Left lung (tissue), 14 donors: ENCODE data around the gene MVK. TPM values are rescaled to one million over a fixed set of nuclear protein-coding genes. Genes with fewer than 3 reads are reported as not detected.

Experiments
- ATAC-seq: fragments of 200-7000 bp; cut with Tn5 transposase; one replicate; pipeline ENCODE4 v1.9.1; 2020; ENCODE audit warnings: moderate library complexity
- DNase-seq, 4 donors: peaks; one replicate each; pipeline ENCODE4 v3.0.0-alpha.2; 2013 to 2020
- H3K27ac ChIP-seq, 2 donors: fragments of 200-600 bp; sonication (generic) in 1 of 2; one replicate each; pipeline versions ENCODE4 v1.5.0 to v1.8.0; 2020 to 2021
- H3K27me3 ChIP-seq, 2 donors: fragments of 200-600 bp; sonication (generic) in 1 of 2; one replicate each; pipeline versions ENCODE4 v1.5.0 to v1.8.0; 2020 to 2021
- H3K36me3 ChIP-seq, 2 donors: fragments of 200-600 bp; sonication (generic) in 1 of 2; one replicate each; pipeline versions ENCODE4 v1.5.0 to v1.8.0; 2020 to 2021
- H3K4me1 ChIP-seq, 2 donors: fragments of 200-600 bp; one replicate each; pipeline ENCODE4 v1.8.0; 2021
- H3K4me3 ChIP-seq, 2 donors: fragments of 200-600 bp; sonication (generic) in 1 of 2; one replicate each; pipeline versions ENCODE4 v1.5.0 to v1.8.0; 2020 to 2021; ENCODE audit warnings: mild to moderate bottlenecking in 1 of 2
- H3K9me3 ChIP-seq, 2 donors: fragments of 200-600 bp; sonication (generic) in 1 of 2; one replicate each; pipeline versions ENCODE4 v1.5.0 to v1.8.0; 2020 to 2021
- intact Hi-C, 2 donors: fragments of 100-400 bp; cut with DNase I; formaldehyde crosslinking; loops; one replicate each; pipeline versions ENCODE4 v1.11.2 to v1.14.2; 2022
- long read RNA-seq, 12 donors: library from polyadenylated mRNA in 2 of 12; unstranded in 2 of 12; transcript quantifications; one replicate each; pipeline ENCODE4 v2.0.0 and lab custom pipeline, GENCODE V29; 2019 to 2026
- polyA plus RNA-seq, 6 donors: library from polyadenylated mRNA; unstranded; fragments of 120-200 nt; gene quantifications; one replicate each; pipeline ENCODE4 v1.2.1, GENCODE V29; 2013; ENCODE audit not compliant: insufficient read length in 6 of 6
- total RNA-seq, 2 donors: library from RNA; stranded (reverse); fragmentation: NEBNext Ultra II Directional; extraction: Animal tissue kit (Norgen Biotek cat#: 25700); gene quantifications; one replicate each; pipeline ENCODE4 v1.2.1, GENCODE V29; 2021
- TF ChIP-seq, protein P1 (sequence below), 2 donors: fragments of 200-600 bp; sonication (generic) in 1 of 2; IDR thresholded peaks; one replicate each; pipeline versions ENCODE4 v1.5.0 to v1.8.0; 2021; ENCODE audit warnings: antibody characterized with exemption in 2 of 2
- donor health status: DM: no; HTN: yes; CAD: no.
- donor health status: DM: no; HTN: no; CAD: no.

The MVK gene
- total RNA-seq (10 to 100 TPM; 23.3 to 46.1 TPM), polyA plus RNA-seq (10 to 100 TPM; 11.1 to 20.7 (median 15.7) TPM)
- long read RNA-seq, donor 1, partial matches to known transcripts: 0 of 6 reads
- long read RNA-seq, donor 1, other reads (novel, unspliced or antisense): 0 of 6 reads
- long read RNA-seq, donor 2, partial matches to known transcripts: 0 of 2 reads
- long read RNA-seq, donor 2, other reads (novel, unspliced or antisense): 0 of 2 reads
- long read RNA-seq, donor 3, partial matches to known transcripts: 0 of 3 reads
- long read RNA-seq, donor 3, other reads (novel, unspliced or antisense): 0 of 3 reads
- long read RNA-seq, donor 4, transcript MVK-201 (11 exons, 1,956 nt): major isoform, 14 of 25 reads
- long read RNA-seq, donor 4, partial matches to known transcripts: 3 of 25 reads
- long read RNA-seq, donor 4, other reads (novel, unspliced or antisense): 3 of 25 reads
- long read RNA-seq, donor 5, full-length matches to known transcripts: 9 of 9 reads
- long read RNA-seq, donor 5, partial matches to known transcripts: 0 of 9 reads
- long read RNA-seq, donor 5, other reads (novel, unspliced or antisense): 0 of 9 reads
- long read RNA-seq, donor 6, partial matches to known transcripts: 0 of 3 reads
- long read RNA-seq, donor 6, other reads (novel, unspliced or antisense): 0 of 3 reads
- long read RNA-seq, donor 7, transcript MVK-201 (11 exons, 1,956 nt): major isoform, 5 of 5 reads
- long read RNA-seq, donor 7, partial matches to known transcripts: 0 of 5 reads
- long read RNA-seq, donor 7, other reads (novel, unspliced or antisense): 0 of 5 reads
- long read RNA-seq, donor 8, full-length matches to known transcripts: 6 of 23 reads
- long read RNA-seq, donor 8, partial matches to known transcripts: 0 of 23 reads
- long read RNA-seq, donor 8, other reads (novel, unspliced or antisense): 17 of 23 reads
- long read RNA-seq, donor 9: 0 reads
- long read RNA-seq, donor 10, transcript MVK-201 (11 exons, 1,956 nt): major isoform, 40 of 59 reads
- long read RNA-seq, donor 10, transcript MVK-202 (10 exons, 1,770 nt): minor isoform, 8 of 59 reads
- long read RNA-seq, donor 10, partial matches to known transcripts: 3 of 59 reads
- long read RNA-seq, donor 10, other reads (novel, unspliced or antisense): 5 of 59 reads
- long read RNA-seq, donor 11, full-length matches to known transcripts: 8 of 8 reads
- long read RNA-seq, donor 11, partial matches to known transcripts: 0 of 8 reads
- long read RNA-seq, donor 11, other reads (novel, unspliced or antisense): 0 of 8 reads
- long read RNA-seq, donor 12, full-length matches to known transcripts: 5 of 5 reads
- long read RNA-seq, donor 12, partial matches to known transcripts: 0 of 5 reads
- long read RNA-seq, donor 12, other reads (novel, unspliced or antisense): 0 of 5 reads

GRCh38 chr12:109573029-109573913 lies at the start of gene MVK, which contains the start of gene MMAB:
TSS of gene MVK (plus strand) at chr12:109573794. CDS start at chr12:109574823, 1,029 bp downstream.
TSS of gene MMAB (minus strand) at chr12:109573504. CDS start at chr12:109573480, 24 bp downstream.
- Histone ChIP-seq H3K27ac (peak within 1 kb of the TSS; percentile 81 to 87), H3K4me1 (peaks cover 5 to 14% of the 10 kb centered on the region in 2 donors), H3K36me3 (peaks cover 0 to 41% of the 10 kb centered on the region in 2 donors), H3K4me3 (peak within 1 kb of the TSS; percentile 75 to 82), H3K9me3 (no peaks in the 10 kb centered on the region), H3K27me3 (no peaks in the 10 kb centered on the region)
- DNase-seq (peak; percentile 97 to 99 (median 98)), ATAC-seq (peak; percentile 98)
- intact Hi-C loops: no loop called here
- TF ChIP-seq, protein P1, sequence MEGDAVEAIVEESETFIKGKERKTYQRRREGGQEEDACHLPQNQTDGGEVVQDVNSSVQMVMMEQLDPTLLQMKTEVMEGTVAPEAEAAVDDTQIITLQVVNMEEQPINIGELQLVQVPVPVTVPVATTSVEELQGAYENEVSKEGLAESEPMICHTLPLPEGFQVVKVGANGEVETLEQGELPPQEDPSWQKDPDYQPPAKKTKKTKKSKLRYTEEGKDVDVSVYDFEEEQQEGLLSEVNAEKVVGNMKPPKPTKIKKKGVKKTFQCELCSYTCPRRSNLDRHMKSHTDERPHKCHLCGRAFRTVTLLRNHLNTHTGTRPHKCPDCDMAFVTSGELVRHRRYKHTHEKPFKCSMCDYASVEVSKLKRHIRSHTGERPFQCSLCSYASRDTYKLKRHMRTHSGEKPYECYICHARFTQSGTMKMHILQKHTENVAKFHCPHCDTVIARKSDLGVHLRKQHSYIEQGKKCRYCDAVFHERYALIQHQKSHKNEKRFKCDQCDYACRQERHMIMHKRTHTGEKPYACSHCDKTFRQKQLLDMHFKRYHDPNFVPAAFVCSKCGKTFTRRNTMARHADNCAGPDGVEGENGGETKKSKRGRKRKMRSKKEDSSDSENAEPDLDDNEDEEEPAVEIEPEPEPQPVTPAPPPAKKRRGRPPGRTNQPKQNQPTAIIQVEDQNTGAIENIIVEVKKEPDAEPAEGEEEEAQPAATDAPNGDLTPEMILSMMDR (IDR thresholded peaks at IDR 0.05): no peak

DNA sequence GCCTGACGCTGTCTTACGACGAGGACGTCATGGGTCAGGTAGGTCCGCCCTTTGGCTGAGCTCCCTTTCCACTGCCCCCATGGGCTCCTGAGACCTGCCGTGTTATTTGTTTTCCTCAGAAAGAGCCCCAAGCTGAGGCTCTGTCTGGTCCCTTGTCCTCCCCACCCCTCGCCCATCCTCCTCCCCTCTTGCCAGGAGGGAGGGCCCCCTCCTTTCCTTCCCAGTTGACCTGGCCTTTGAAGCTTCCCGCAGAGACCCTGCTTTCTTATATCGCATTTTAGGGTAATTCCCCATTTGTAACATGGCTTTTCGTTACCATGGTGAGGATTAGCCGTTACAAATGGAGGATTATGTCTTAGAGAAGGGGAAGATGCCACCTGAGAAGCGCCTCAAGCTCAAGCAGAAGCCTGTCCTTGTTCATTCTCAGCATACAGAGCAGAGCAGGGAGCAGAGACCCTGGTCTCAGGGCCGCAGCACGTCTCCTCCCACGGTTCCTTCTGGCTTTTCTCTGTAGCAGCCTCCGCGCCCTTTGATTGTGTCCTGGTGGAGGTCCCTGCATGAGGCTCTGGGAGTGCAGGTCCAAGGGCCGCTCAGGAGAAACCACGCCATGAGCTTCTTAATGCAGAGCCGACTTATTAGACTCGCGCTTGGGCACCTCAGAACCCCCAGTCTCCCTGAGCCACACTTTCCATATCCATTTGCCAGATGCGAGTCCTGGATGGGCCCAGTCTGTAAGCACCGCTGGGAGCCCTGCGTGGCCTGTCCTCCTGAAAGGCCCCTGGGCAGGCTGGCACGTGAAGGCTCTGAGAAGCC lies 48.9 kb upstream of the MVK start:
- peaks cover 0 to 100% of the 10 kb centered on the region in 2 donors for H3K36me3 ChIP-seq

DNA sequence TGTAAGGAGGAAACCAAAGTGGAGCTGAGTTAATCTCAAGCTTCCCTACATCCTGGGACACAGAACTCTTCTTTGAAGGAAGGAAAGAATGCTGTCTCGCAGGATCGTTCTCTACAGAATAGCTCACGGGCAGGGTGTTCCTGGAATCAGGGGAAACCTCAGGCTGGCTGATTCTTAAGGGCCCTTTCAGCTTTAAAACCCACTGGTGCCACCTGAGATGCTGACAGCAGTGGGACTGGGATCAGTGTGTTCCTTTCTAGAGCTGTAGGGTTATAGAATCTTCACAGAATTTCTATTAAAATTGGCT lies 48.4 kb upstream of the MVK start:
- Histone ChIP-seq H3K27ac (no peak overlapping the region), H3K27me3 (no peaks in the 10 kb centered on the region), H3K9me3 (no peaks in the 10 kb centered on the region), H3K4me1 (no peaks in the 10 kb centered on the region), H3K36me3 (peaks cover 0 to 100% of the 10 kb centered on the region in 2 donors), H3K4me3 (no peak overlapping the region)
- no peak for DNase-seq
- TF ChIP-seq, protein P1 (IDR thresholded peaks at IDR 0.05): no peak
- intact Hi-C loops: no loop called here
- no peak for ATAC-seq

More for the DNA sequence above, 48.9 kb upstream of the MVK start:
- TF ChIP-seq, protein P1 (IDR thresholded peaks at IDR 0.05): no peak
- Histone ChIP-seq H3K27me3 (no peaks in the 10 kb centered on the region), H3K27ac (no peak overlapping the region), H3K4me1 (no peaks in the 10 kb centered on the region), H3K9me3 (no peaks in the 10 kb centered on the region), H3K4me3 (no peak overlapping the region)
- DNase-seq (no peak), ATAC-seq (no peak)
- intact Hi-C loops: no loop called here
